Measurements from ENCODE around the gene CLIC5. TPM values are rescaled to one million over a fixed set of nuclear protein-coding genes. Genes with fewer than 3 reads are reported as not detected.

Gene CLIC5
- total and polyA plus RNA-seq, 2 of the 8 experiments (the other 6 are each of a cell fraction or from before 2014, with no cell fraction given): 0.12 to 0.15 TPM

DNA sequence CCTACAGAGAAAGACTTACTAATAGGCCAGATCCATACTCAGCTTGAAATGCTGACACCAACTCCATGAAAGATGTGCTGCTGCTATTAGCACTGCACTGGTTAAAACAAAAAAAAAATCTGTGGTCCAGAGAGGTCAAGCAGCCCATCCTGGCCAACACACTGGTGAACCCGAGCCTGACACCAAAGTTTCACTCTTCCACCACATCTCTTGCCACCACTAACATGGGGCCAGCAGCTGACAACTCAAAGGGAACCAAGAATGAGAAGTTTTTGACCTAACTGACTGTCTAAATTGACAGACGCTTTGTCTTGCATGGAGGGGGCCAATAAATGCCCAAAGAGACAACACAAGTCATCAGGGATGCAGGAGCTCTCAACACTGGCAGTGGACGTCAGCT lies 5.4 kb downstream of the CLIC5 start (continued):
- TF ChIP-seq CHD7 (IDR thresholded peaks at IDR 0.05; ENCODE audit: insufficient replicate concordance, low read length) (no peak), KDM1A (IDR thresholded peaks at IDR 0.05; ENCODE audit: borderline replicate concordance, low read length) (no peak), SAP30 (IDR thresholded peaks at IDR 0.05; ENCODE audit: insufficient read depth, insufficient replicate concordance, low read length) (no peak), CBX5 (IDR thresholded peaks at IDR 0.05; ENCODE audit: low read depth, low read length) (no peak), TBP (IDR thresholded peaks at IDR 0.05; ENCODE audit: low read depth, low read length) (no peak), RAD21 (IDR thresholded peaks at IDR 0.05 in 1 of 2, conservative IDR thresholded peaks at IDR 0.05 in 1 of 2; ENCODE audit: low read depth in 2 of 2, low read length in 2 of 2) (no peak), CREB1 (IDR thresholded peaks at IDR 0.05) (no peak), YY1 (IDR thresholded peaks at IDR 0.05; ENCODE audit: low read depth, low read length) (no peak), RNF2 (IDR thresholded peaks at IDR 0.05; ENCODE audit: borderline replicate concordance, low read depth, low read length, missing control alignments, poor library complexity, severe bottlenecking) (no peak), PHF8 (conservative IDR thresholded peaks at IDR 0.05; ENCODE audit: low read depth, low read length) (no peak), CEBPB (IDR thresholded peaks at IDR 0.05; ENCODE audit: low read depth, low read length) (no peak)

All from H1 (cell line).